Hepatocyte (in vitro differentiated cells): ENCODE data around the gene CDH5. TPM values are rescaled to one million over a fixed set of nuclear protein-coding genes. Genes with fewer than 3 reads are reported as not detected.

Experiments
- DNase-seq: peaks from one replicate; pipeline ENCODE4 v3.0.0-alpha.2; 2016; ENCODE audit warnings: low spot score
- H2AFZ ChIP-seq: fragments of 200-600 bp; sonication (generic); 2 replicates; pipeline ENCODE4 v1.6.0; 2016; ENCODE audit warnings: antibody characterized with exemption, mild to moderate bottlenecking
- H3K27ac ChIP-seq: fragments of 200-600 bp; sonication (generic); 2 replicates; pipeline ENCODE4 v1.5.1; 2016; ENCODE audit warnings: mild to moderate bottlenecking
- H3K27me3 ChIP-seq: fragments of 200-600 bp; sonication (generic); 2 replicates; pipeline ENCODE4 v1.6.1; 2016
- H3K36me3 ChIP-seq: fragments of 200-600 bp; sonication (generic); replicated peaks from 2 replicates; pipeline ENCODE4 v1.5.1; 2016; ENCODE audit warnings: low read depth; ENCODE audit not compliant: insufficient read depth
- H3K4me1 ChIP-seq: fragments of 200-600 bp; sonication (generic); 2 replicates; pipeline ENCODE4 v1.5.1; 2016; ENCODE audit warnings: mild to moderate bottlenecking, moderate library complexity; ENCODE audit not compliant: insufficient read depth
- H3K4me2 ChIP-seq: fragments of 200-600 bp; sonication (generic); 2 replicates; pipeline ENCODE4 v1.6.0; 2016
- H3K4me3 ChIP-seq: fragments of 200-600 bp; sonication (generic); 2 replicates; pipeline ENCODE4 v1.5.1; 2016; ENCODE audit warnings: mild to moderate bottlenecking
- H3K79me2 ChIP-seq: fragments of 200-600 bp; sonication (generic); 2 replicates; pipeline ENCODE4 v1.6.0; 2017; ENCODE audit warnings: mild to moderate bottlenecking
- H3K9me2 ChIP-seq: fragments of 200-600 bp; sonication (generic); replicated peaks from 2 replicates; pipeline ENCODE4 v1.6.0; 2017; ENCODE audit warnings: mild to moderate bottlenecking; ENCODE audit not compliant: insufficient read depth
- H3K9me3 ChIP-seq: fragments of 200-600 bp; sonication (generic); 2 replicates; pipeline ENCODE4 v1.5.1; 2016; ENCODE audit warnings: low read depth, mild to moderate bottlenecking
- H4K20me1 ChIP-seq: fragments of 200-600 bp; sonication (generic); 2 replicates; pipeline ENCODE4 v1.6.0; 2016; ENCODE audit warnings: mild to moderate bottlenecking; ENCODE audit not compliant: insufficient read depth, poor library complexity, severe bottlenecking
- EZH2 ChIP-seq: fragments of 200-600 bp; sonication (generic); IDR thresholded peaks from 2 replicates; pipeline ENCODE4 v1.6.1; 2016; ENCODE audit warnings: antibody characterized with exemption, mild to moderate bottlenecking, borderline replicate concordance
- EZH2phosphoT487 ChIP-seq: fragments of 200-600 bp; sonication (generic); IDR thresholded peaks from one replicate; pipeline ENCODE4 v1.6.1; 2018; ENCODE audit warnings: antibody characterized with exemption, mild to moderate bottlenecking, low read depth, moderate library complexity; ENCODE audit not compliant: unreplicated experiment, severe bottlenecking
- WGBS: methylation state at CpG from one replicate; pipeline ENCODE4 v1.1.6; 2016; ENCODE audit warnings: low lambda C conversion rate; ENCODE audit errors: missing lambda C conversion rate; 5-methylcytosine and 5-hydroxymethylcytosine counted together
- polyA plus RNA-seq: library from polyadenylated mRNA; unstranded; fragments of >200 nt; fragmentation: Nextera tagmentation; extraction: Ambion mirVana; gene quantifications from 2 replicates; pipeline ENCODE4 v1.2.1, GENCODE V29; 2016
- total RNA-seq: library from RNA; depleted of rRNA; stranded (reverse); fragments of >200 nt; gene quantifications from 2 replicates; pipeline ENCODE4 v1.2.3, GENCODE V29; 2014
- TF ChIP-seq, protein P1 (sequence below): fragments of 200-600 bp; sonication (generic); IDR thresholded peaks from 2 replicates; pipeline ENCODE4 v1.5.1; 2016; ENCODE audit warnings: antibody characterized with exemption, mild to moderate bottlenecking; ENCODE audit not compliant: poor library complexity

The CDH5 gene
- total and polyA plus RNA-seq, 2 experiments from 2014 or later, result 0.88 to 2.2 TPM

DNA sequence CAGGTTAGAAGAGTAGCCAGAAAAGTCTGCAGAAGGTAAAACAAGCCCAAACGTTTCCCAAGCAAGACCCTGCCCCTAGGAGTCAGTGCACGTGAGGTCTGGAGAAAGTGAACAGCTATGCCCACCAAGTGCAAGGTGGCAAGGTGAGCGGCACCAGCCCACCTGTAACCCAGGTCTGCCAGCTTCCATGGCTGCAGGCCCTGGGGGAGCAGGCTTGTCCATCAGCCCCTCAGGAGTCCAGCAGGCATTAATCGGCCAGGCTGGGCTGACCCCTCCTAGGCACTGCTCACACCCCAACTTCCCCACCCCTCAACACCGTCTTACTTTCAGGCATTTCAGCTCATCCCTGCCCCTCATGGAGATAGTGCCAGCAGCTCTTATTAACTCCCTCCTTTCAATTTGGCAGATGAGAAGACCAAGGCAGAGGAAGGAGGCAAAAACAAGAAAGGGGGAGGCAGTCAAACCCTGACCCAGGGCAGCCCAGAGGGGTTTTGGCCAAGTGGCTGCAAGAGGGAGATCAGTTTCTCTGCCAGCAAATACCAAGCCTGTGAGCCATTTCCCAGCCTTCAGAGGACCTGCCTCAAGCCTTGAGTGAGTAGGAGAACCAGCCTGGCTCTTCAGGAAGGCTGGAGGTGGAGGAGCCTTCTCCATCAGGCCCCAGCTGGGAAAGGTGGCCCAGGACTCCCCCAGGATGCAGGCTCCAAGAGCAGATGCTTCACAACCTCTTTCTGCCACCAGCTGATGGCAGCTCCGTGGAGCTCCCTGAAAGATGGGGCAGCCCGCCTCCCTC is 75.3 kb downstream of the CDH5 start:
- Histone ChIP-seq H3K27ac (no peak overlapping the region), H3K4me3 (no peak overlapping the region), H4K20me1 (no peaks in the 10 kb centered on the region), H3K27me3 (no peaks in the 10 kb centered on the region), H3K9me3 (no peaks in the 10 kb centered on the region), H3K4me2 (no peak overlapping the region), H3K9me2 (no peaks in the 10 kb centered on the region), H3K79me2 (no peaks in the 10 kb centered on the region), H3K36me3 (no peaks in the 10 kb centered on the region), H3K4me1 (no peaks in the 10 kb centered on the region), H2AFZ (no peak overlapping the region)
- DNase-seq, result no peak
- 84% methylated on average over 7 of the region's 7 CpGs for WGBS
- TF ChIP-seq EZH2phosphoT487, result no peak
- TF ChIP-seq, protein P1, sequence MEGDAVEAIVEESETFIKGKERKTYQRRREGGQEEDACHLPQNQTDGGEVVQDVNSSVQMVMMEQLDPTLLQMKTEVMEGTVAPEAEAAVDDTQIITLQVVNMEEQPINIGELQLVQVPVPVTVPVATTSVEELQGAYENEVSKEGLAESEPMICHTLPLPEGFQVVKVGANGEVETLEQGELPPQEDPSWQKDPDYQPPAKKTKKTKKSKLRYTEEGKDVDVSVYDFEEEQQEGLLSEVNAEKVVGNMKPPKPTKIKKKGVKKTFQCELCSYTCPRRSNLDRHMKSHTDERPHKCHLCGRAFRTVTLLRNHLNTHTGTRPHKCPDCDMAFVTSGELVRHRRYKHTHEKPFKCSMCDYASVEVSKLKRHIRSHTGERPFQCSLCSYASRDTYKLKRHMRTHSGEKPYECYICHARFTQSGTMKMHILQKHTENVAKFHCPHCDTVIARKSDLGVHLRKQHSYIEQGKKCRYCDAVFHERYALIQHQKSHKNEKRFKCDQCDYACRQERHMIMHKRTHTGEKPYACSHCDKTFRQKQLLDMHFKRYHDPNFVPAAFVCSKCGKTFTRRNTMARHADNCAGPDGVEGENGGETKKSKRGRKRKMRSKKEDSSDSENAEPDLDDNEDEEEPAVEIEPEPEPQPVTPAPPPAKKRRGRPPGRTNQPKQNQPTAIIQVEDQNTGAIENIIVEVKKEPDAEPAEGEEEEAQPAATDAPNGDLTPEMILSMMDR, result no peak
- TF ChIP-seq EZH2, result no peak

DNA sequence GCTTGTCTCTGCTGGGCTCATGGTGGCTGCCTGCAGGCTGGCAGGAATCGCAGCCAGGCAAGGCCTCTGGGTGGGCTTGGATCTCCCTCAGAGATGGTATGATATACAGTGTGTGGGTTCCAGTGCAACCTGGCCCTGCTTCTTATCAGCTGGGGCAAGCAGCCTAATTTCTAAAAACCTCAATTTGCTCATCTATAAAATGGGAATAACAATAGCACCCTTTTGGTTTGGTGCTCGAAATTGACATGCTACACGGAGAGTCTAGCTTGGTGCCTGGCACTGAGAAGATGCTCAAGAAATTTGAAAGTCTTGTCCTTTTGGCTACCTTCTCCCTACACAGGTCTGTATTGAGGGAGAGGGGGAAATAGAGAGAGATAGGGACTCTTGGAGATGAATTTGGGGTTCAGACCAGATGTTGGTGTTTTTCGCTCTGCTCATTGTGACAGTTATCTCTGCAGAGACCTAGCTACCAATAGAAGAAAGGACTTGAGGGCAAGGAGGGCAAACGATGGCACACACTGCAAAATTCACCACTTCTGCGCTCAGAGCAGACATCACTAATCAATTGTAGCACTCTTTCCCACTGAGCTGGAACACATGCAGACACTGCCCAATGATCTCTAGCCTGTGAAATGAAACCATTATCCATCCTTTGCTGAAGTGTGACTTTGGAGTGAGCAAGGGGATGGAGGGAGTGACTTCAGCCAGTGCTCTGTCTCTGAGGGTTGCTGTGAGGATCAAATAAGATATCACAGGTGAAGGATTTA is 76.2 kb downstream of the CDH5 start:
- no peak for DNase-seq
- Histone ChIP-seq H3K27me3 (no peaks in the 10 kb centered on the region), H3K9me2 (no peaks in the 10 kb centered on the region), H2AFZ (no peak overlapping the region), H4K20me1 (no peaks in the 10 kb centered on the region), H3K36me3 (no peaks in the 10 kb centered on the region), H3K27ac (no peak overlapping the region), H3K79me2 (no peaks in the 10 kb centered on the region), H3K9me3 (no peaks in the 10 kb centered on the region), H3K4me2 (no peak overlapping the region), H3K4me3 (no peak overlapping the region), H3K4me1 (no peaks in the 10 kb centered on the region)
- 94% methylated on average over 6 of the region's 6 CpGs for WGBS
- TF ChIP-seq, protein P1, result no peak
- no peak for TF ChIP-seq EZH2
- no peak for TF ChIP-seq EZH2phosphoT487

DNA sequence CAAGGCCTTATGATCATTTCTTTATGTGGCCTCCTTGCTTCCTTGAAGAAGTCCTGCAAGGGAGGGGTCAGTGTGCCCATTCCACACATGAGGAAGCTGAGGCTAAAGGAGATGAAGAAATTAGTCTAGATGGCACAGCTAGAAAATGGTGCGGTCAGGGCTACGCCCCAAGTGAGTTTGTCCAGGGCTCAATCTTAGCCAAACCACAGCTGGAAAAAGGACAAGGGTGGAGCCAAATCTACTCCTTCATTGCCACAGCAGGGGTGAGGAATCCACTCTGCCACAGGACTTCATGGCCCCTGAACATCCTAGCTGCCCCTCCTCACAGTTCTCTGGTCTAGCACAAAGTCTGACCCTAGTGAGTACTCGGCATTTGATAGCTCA is 76.8 kb downstream of the CDH5 start:
- Histone ChIP-seq H3K9me2 (no peaks in the 10 kb centered on the region), H3K79me2 (no peaks in the 10 kb centered on the region), H3K4me3 (no peak overlapping the region), H4K20me1 (no peaks in the 10 kb centered on the region), H3K4me1 (no peaks in the 10 kb centered on the region), H3K9me3 (no peaks in the 10 kb centered on the region), H3K27me3 (no peaks in the 10 kb centered on the region), H3K4me2 (no peak overlapping the region), H2AFZ (no peak overlapping the region), H3K27ac (no peak overlapping the region), H3K36me3 (no peaks in the 10 kb centered on the region)
- TF ChIP-seq, protein P1, result no peak
- TF ChIP-seq EZH2phosphoT487, result no peak
- TF ChIP-seq EZH2, result no peak
- WGBS, result 99% methylated on average over 3 of the region's 3 CpGs
- DNase-seq, result no peak
